Measurements from ENCODE around the gene IPP. TPM values are rescaled to one million over a fixed set of nuclear protein-coding genes. Genes with fewer than 3 reads are reported as not detected.
"Not testable (repeated sequence)": the region's sequence is repeated elsewhere in the genome, so short reads cannot be mapped to it uniquely, and the experiment has no call there.

Gene IPP
- polyA plus RNA-seq, 6 donors from 2014 or later, result 8.6 to 16.9 (median 11.0) TPM

GRCh38 chr1:45726007-45726406 is 24.4 kb downstream of the IPP start:
- not testable (repeated sequence) for H3K4me1 Mint-ChIP-seq; H3K36me3 Mint-ChIP-seq; H3K27me3 Mint-ChIP-seq; DNase-seq; H3K9me3 Mint-ChIP-seq; H3K27ac Mint-ChIP-seq; H3K4me3 Mint-ChIP-seq; ATAC-seq (ENCODE audit: low read depth in 2 of 2)

GRCh38 chr1:45723248-45723930 is 27.1 kb downstream of the IPP start:
- H3K9me3 Mint-ChIP-seq, result no peaks in the 10 kb centered on the region
- no peaks in the 10 kb centered on the region for H3K27me3 Mint-ChIP-seq
- no peak overlapping the region for H3K4me3 Mint-ChIP-seq
- DNase-seq, result no peak
- no peak for ATAC-seq (ENCODE audit: low read depth in 2 of 2)
- H3K4me1 Mint-ChIP-seq, result no peaks in the 10 kb centered on the region
- no peak overlapping the region for H3K27ac Mint-ChIP-seq
- no peaks in the 10 kb centered on the region for H3K36me3 Mint-ChIP-seq

GRCh38 chr1:45722809-45723208 is 27.6 kb downstream of the IPP start:
- H3K36me3 Mint-ChIP-seq, result no peaks in the 10 kb centered on the region
- ATAC-seq (ENCODE audit: low read depth in 2 of 2) (no peak), DNase-seq (no peak)
- no peaks in the 10 kb centered on the region for H3K9me3 Mint-ChIP-seq
- no peak overlapping the region for H3K4me3 Mint-ChIP-seq
- H3K27me3 Mint-ChIP-seq, result no peaks in the 10 kb centered on the region
- H3K27ac Mint-ChIP-seq, result no peak overlapping the region
- H3K4me1 Mint-ChIP-seq, result no peaks in the 10 kb centered on the region

- no peaks in the 10 kb centered on the region for H3K4me1 Mint-ChIP-seq
- no peaks in the 10 kb centered on the region for H3K27me3 Mint-ChIP-seq
- no peak overlapping the region for H3K4me3 Mint-ChIP-seq
- DNase-seq, result no peak
- H3K36me3 Mint-ChIP-seq, result no peaks in the 10 kb centered on the region
- H3K27ac Mint-ChIP-seq, result no peak overlapping the region
- no peaks in the 10 kb centered on the region for H3K9me3 Mint-ChIP-seq
- ATAC-seq (ENCODE audit: low read depth in 2 of 2), result no peak
Measured at GRCh38 chr1:45721207-45721606, 29.2 kb downstream of the IPP start.

GRCh38 chr1:45718289-45718688 is 32.2 kb downstream of the IPP start:
- Mint-ChIP-seq H3K4me3 (no peak overlapping the region), H3K4me1 (no peaks in the 10 kb centered on the region), H3K27me3 (no peaks in the 10 kb centered on the region), H3K36me3 (peaks cover 0 to 4% of the 10 kb centered on the region in 2 donors), H3K27ac (no peak overlapping the region), H3K9me3 (no peaks in the 10 kb centered on the region)
- ATAC-seq (ENCODE audit: low read depth in 2 of 2) (no peak), DNase-seq (no peak)

GRCh38 chr1:45717386-45717785 is 33.1 kb downstream of the IPP start:
- not testable (repeated sequence) for DNase-seq; ATAC-seq (ENCODE audit: low read depth in 2 of 2); H3K9me3 Mint-ChIP-seq; H3K4me3 Mint-ChIP-seq; H3K27me3 Mint-ChIP-seq; H3K4me1 Mint-ChIP-seq; H3K36me3 Mint-ChIP-seq
- H3K27ac Mint-ChIP-seq, result peak overlapping the region in 2 of 6 donors; percentile 18 to 70

- Mint-ChIP-seq H3K36me3 (peaks cover 4 to 7% of the 10 kb centered on the region in 2 donors), H3K4me3 (no peak overlapping the region), H3K9me3 (no peaks in the 10 kb centered on the region), H3K4me1 (no peaks in the 10 kb centered on the region), H3K27me3 (no peaks in the 10 kb centered on the region), H3K27ac (no peak overlapping the region)
- DNase-seq, result no peak
- ATAC-seq (ENCODE audit: low read depth in 2 of 2), result no peak
Measured at GRCh38 chr1:45716700-45717099, 33.8 kb downstream of the IPP start.

GRCh38 chr1:45713711-45714110 is 36.7 kb downstream of the IPP start:
- DNase-seq (no peak), ATAC-seq (ENCODE audit: low read depth in 2 of 2) (no peak)
- Mint-ChIP-seq H3K27me3 (no peaks in the 10 kb centered on the region), H3K36me3 (peaks cover 8% of the 10 kb centered on the region in 2 donors), H3K4me3 (no peak overlapping the region), H3K9me3 (no peaks in the 10 kb centered on the region), H3K27ac (peak overlapping the region in 1 of 6 donors; percentile 63), H3K4me1 (no peaks in the 10 kb centered on the region)

- Mint-ChIP-seq H3K4me1 (peaks cover 0 to 3% (median 0%) of the 10 kb centered on the region in 3 donors), H3K27me3 (no peaks in the 10 kb centered on the region), H3K9me3 (peaks cover 0 to 9% (median 6%) of the 10 kb centered on the region in 7 donors), H3K36me3 (peaks cover 12 to 13% of the 10 kb centered on the region in 2 donors), H3K4me3 (no peak overlapping the region), H3K27ac (peak overlapping the region in 1 of 6 donors; percentile 76)
- ATAC-seq (ENCODE audit: low read depth in 2 of 2) (no peak), DNase-seq (no peak)
Measured at GRCh38 chr1:45704637-45705036, 45.8 kb downstream of the IPP start.

GRCh38 chr1:45694823-45695222 is 55.6 kb downstream of the IPP start:
- Mint-ChIP-seq H3K36me3 (peaks cover 0 to 7% of the 10 kb centered on the region in 2 donors), H3K9me3 (no peaks in the 10 kb centered on the region), H3K4me3 (no peak overlapping the region), H3K27me3 (no peaks in the 10 kb centered on the region), H3K4me1 (peaks cover 0 to 6% (median 3%) of the 10 kb centered on the region in 3 donors), H3K27ac (peak overlapping the region in 2 of 6 donors; percentile 14 to 59)
- ATAC-seq (ENCODE audit: low read depth in 2 of 2), result no peak
- DNase-seq, result no peak

- H3K27ac Mint-ChIP-seq, result peak overlapping the region in 1 of 6 donors; percentile 36
- not testable (repeated sequence) for H3K4me3 Mint-ChIP-seq; DNase-seq; H3K9me3 Mint-ChIP-seq; H3K27me3 Mint-ChIP-seq; H3K36me3 Mint-ChIP-seq; ATAC-seq (ENCODE audit: low read depth in 2 of 2)
- peaks cover 0 to 11% (median 6%) of the 10 kb centered on the region in 3 donors for H3K4me1 Mint-ChIP-seq
Measured at GRCh38 chr1:45693811-45694210, 56.6 kb downstream of the IPP start.

GRCh38 chr1:45687754-45688740 is 62.4 kb downstream of the IPP start, which contains the start of gene TMEM69:
TMEM69 (plus strand) TSS chr1:45688181; CDS start chr1:45691069, 2,888 bp downstream.
- H3K36me3 Mint-ChIP-seq, result peaks cover 0 to 7% of the 10 kb centered on the region in 2 donors
- no peaks in the 10 kb centered on the region for H3K27me3 Mint-ChIP-seq
- H3K4me3 Mint-ChIP-seq, result peak within 1 kb of the TSS; percentile 90 to 100 (median 99)
- H3K27ac Mint-ChIP-seq, result peak within 1 kb of the TSS; percentile 97 to 100 (median 99)
- H3K4me1 Mint-ChIP-seq, result peaks cover 27 to 51% (median 41%) of the 10 kb centered on the region in 3 donors
- H3K9me3 Mint-ChIP-seq, result no peaks in the 10 kb centered on the region
- DNase-seq (peak; percentile 81), ATAC-seq (ENCODE audit: low read depth in 2 of 2) (peak; percentile 6 to 10)

GRCh38 chr1:45687014-45687753 is 63.3 kb downstream of the IPP start:
- peak overlapping the region; percentile 90 to 100 (median 99) for H3K4me3 Mint-ChIP-seq
- H3K4me1 Mint-ChIP-seq, result peaks cover 30 to 57% (median 46%) of the 10 kb centered on the region in 3 donors

More at GRCh38 chr1:45687014-45687753, 63.3 kb downstream of the IPP start:
- Mint-ChIP-seq H3K9me3 (no peaks in the 10 kb centered on the region), H3K27me3 (no peaks in the 10 kb centered on the region), H3K27ac (peak overlapping the region; percentile 97 to 100 (median 99)), H3K36me3 (peaks cover 0 to 7% of the 10 kb centered on the region in 2 donors)
- DNase-seq (peak; percentile 97), ATAC-seq (ENCODE audit: low read depth in 2 of 2) (peak; percentile 79)
